IMR-90 (cell line): ENCODE data around the gene GPD1. TPM values are rescaled to one million over a fixed set of nuclear protein-coding genes. Genes with fewer than 3 reads are reported as not detected.

Source experiments
- ATAC-seq: fragments of 200-7000 bp; cut with Tn5 transposase; 2 replicates; pipeline ENCODE4 v1.9.1; 2020; ENCODE audit warnings: low read depth, mild to moderate bottlenecking, moderate library complexity
- BruUV-seq: library from RNA; stranded (reverse); fragments of 400-500 nt; replicated peaks from 2 replicates; lab custom pipeline; 2021; lab: Mats Ljungman, UMichigan
- CTCF ChIA-PET: fragments of 300-600 bp; formaldehyde crosslinking; extraction: SDS; loops from one replicate; lab custom pipeline; 2021; ENCODE audit warnings: antibody characterized with exemption; lab: Yijun Ruan, JAX
- POLR2A ChIA-PET: fragments of 300-600 bp; sonication (Branson Sonifier 250); formaldehyde crosslinking; loops from one replicate; lab custom pipeline; 2022; ENCODE audit warnings: antibody characterized with exemption; ENCODE audit not compliant: unreplicated experiment; lab: Charles Lee
- DNase-seq: peaks from one replicate; pipeline ENCODE4 v3.0.0; 2013
- H2AFZ ChIP-seq: replicated peaks from 2 replicates; pipeline ENCODE3; 2013; ENCODE audit warnings: low read length, mild to moderate bottlenecking; ENCODE audit not compliant: poor library complexity
- H2AK5ac ChIP-seq: 2 replicates; pipeline ENCODE4 v1.6.1; 2013; ENCODE audit warnings: low read depth, low read length, inconsistent platforms
- H2AK9ac ChIP-seq: replicated peaks from 2 replicates; pipeline ENCODE3; 2013; ENCODE audit warnings: mild to moderate bottlenecking, low read depth, low read length, moderate library complexity; ENCODE audit not compliant: poor library complexity
- H2BK120ac ChIP-seq: 2 replicates; pipeline ENCODE4 v1.6.1; 2013; ENCODE audit warnings: low read depth, low read length, inconsistent platforms
- H2BK15ac ChIP-seq: 3 replicates; pipeline ENCODE4 v1.6.1; 2013; ENCODE audit warnings: low read depth, low read length, inconsistent platforms
- H2BK20ac ChIP-seq: 2 replicates; pipeline ENCODE4 v1.6.1; 2013; ENCODE audit warnings: low read depth, mild to moderate bottlenecking, inconsistent platforms, low read length, moderate library complexity
- H2BK5ac ChIP-seq: 2 replicates; pipeline ENCODE4 v1.6.1; 2013; ENCODE audit warnings: mild to moderate bottlenecking, low read depth, low read length, inconsistent platforms; ENCODE audit not compliant: poor library complexity, severe bottlenecking
- H3K14ac ChIP-seq: replicated peaks from 2 replicates; pipeline ENCODE4 v1.6.1; 2013; ENCODE audit warnings: low read depth, low read length, inconsistent platforms
- H3K18ac ChIP-seq: 2 replicates; pipeline ENCODE4 v1.6.1; 2013; ENCODE audit warnings: low read depth, low read length, control low read depth
- H3K23ac ChIP-seq: 2 replicates; pipeline ENCODE4 v1.6.1; 2013; ENCODE audit warnings: low read depth, low read length, inconsistent platforms
- H3K27ac ChIP-seq: 2 replicates; pipeline ENCODE4 v1.5.1; 2013; ENCODE audit warnings: mild to moderate bottlenecking, control low read depth, low read length; ENCODE audit not compliant: insufficient read depth
- H3K27me3 ChIP-seq: 2 replicates; pipeline ENCODE4 v1.6.1; 2013; ENCODE audit warnings: low read length; ENCODE audit not compliant: control insufficient read depth, insufficient read depth
- H3K36me3 ChIP-seq: 2 replicates; pipeline ENCODE4 v1.6.1; 2013; ENCODE audit warnings: low read length, mixed read lengths; ENCODE audit not compliant: control insufficient read depth, insufficient read depth
- H3K4ac ChIP-seq: 2 replicates; pipeline ENCODE4 v1.6.1; 2013; ENCODE audit warnings: low read depth, low read length, inconsistent platforms
- H3K4me1 ChIP-seq: 2 replicates; pipeline ENCODE4 v1.6.1; 2013; ENCODE audit warnings: low read length, mixed read lengths; ENCODE audit not compliant: control insufficient read depth, insufficient read depth
- H3K4me2 ChIP-seq: 2 replicates; pipeline ENCODE4 v1.6.1; 2013; ENCODE audit warnings: low read depth, mild to moderate bottlenecking, control low read depth, low read length, moderate library complexity
- H3K4me3 ChIP-seq: 2 replicates; pipeline ENCODE4 v1.5.1; 2013; ENCODE audit warnings: low read depth, mild to moderate bottlenecking, control low read depth, low read length, moderate library complexity; ENCODE audit not compliant: insufficient read depth
- H3K56ac ChIP-seq: 2 replicates; pipeline ENCODE4 v1.6.1; 2013; ENCODE audit warnings: low read length, inconsistent platforms; ENCODE audit not compliant: insufficient read depth; ENCODE audit errors: extremely low read depth
- H3K79me1 ChIP-seq, 2 experiments: 2 replicates each; pipeline ENCODE4 v1.6.1; 2013; ENCODE audit warnings: low read length in 2 of 2, inconsistent platforms in 1 of 2, low read depth in 1 of 2
- H3K9ac ChIP-seq: 2 replicates; pipeline ENCODE4 v1.6.1; 2013; ENCODE audit warnings: low read depth, low read length, control low read depth
- H3K9me1 ChIP-seq: 2 replicates; pipeline ENCODE4 v1.6.1; 2013; ENCODE audit warnings: low read length, inconsistent platforms; ENCODE audit not compliant: insufficient read depth
- H3K9me3 ChIP-seq: 2 replicates; pipeline ENCODE4 v1.6.1; 2013; ENCODE audit warnings: low read length; ENCODE audit not compliant: control insufficient read depth, insufficient read depth
- H4K20me1 ChIP-seq: 2 replicates; pipeline ENCODE4 v1.6.1; 2013; ENCODE audit warnings: low read length, inconsistent platforms; ENCODE audit not compliant: insufficient read depth
- H4K5ac ChIP-seq: 2 replicates; pipeline ENCODE4 v1.6.1; 2013; ENCODE audit warnings: mild to moderate bottlenecking, low read depth, low read length, control low read depth
- H4K8ac ChIP-seq, 2 experiments: 2 replicates each; pipeline ENCODE4 v1.6.1; 2013; ENCODE audit warnings: low read depth in 2 of 2, low read length in 2 of 2, control low read depth in 1 of 2, inconsistent platforms in 1 of 2
- H4K91ac ChIP-seq: 2 replicates; pipeline ENCODE4 v1.6.1; 2013; ENCODE audit warnings: low read depth, low read length, inconsistent platforms; ENCODE audit not compliant: insufficient read depth
- BHLHE40 ChIP-seq: fragments of 150-350 bp; IDR thresholded peaks from 2 replicates; pipeline ENCODE4 v1.6.1; 2016; ENCODE audit warnings: mild to moderate bottlenecking, low read depth, low read length
- CEBPB ChIP-seq: IDR thresholded peaks from 2 replicates; pipeline ENCODE4 v1.6.1; 2012; ENCODE audit warnings: low read depth, low read length, improper control_type of control experiment
- CHD1 ChIP-seq: IDR thresholded peaks from 2 replicates; pipeline ENCODE4 v1.6.1; 2012; ENCODE audit warnings: low read depth, low read length, improper control_type of control experiment
- ELK1 ChIP-seq: fragments of 150-350 bp; IDR thresholded peaks from 2 replicates; pipeline ENCODE4 v1.6.1; 2016; ENCODE audit warnings: low read depth, mild to moderate bottlenecking, low read length, moderate library complexity, borderline replicate concordance
- FOS ChIP-seq: fragments of 150-350 bp; IDR thresholded peaks from 2 replicates; pipeline ENCODE4 v1.6.1; 2016; ENCODE audit warnings: low read depth, low read length
- MAFK ChIP-seq: IDR thresholded peaks from 2 replicates; pipeline ENCODE4 v1.6.1; 2012; ENCODE audit warnings: low read depth, low read length, improper control_type of control experiment
- MAZ ChIP-seq: IDR thresholded peaks from 2 replicates; pipeline ENCODE4 v1.6.1; 2012; ENCODE audit warnings: low read depth, mild to moderate bottlenecking, low read length, improper control_type of control experiment, moderate library complexity, borderline replicate concordance
- MXI1 ChIP-seq: IDR thresholded peaks from 2 replicates; pipeline ENCODE4 v1.6.1; 2012; ENCODE audit warnings: low read depth, mild to moderate bottlenecking, low read length, moderate library complexity, borderline replicate concordance
- POLR2A ChIP-seq: IDR thresholded peaks from 2 replicates; pipeline ENCODE4 v1.6.1; 2012; ENCODE audit warnings: mild to moderate bottlenecking, low read depth, low read length
- RAD21 ChIP-seq: IDR thresholded peaks from 2 replicates; pipeline ENCODE4 v1.6.1; 2012; ENCODE audit warnings: low read length, improper control_type of control experiment
- RCOR1 ChIP-seq: IDR thresholded peaks from 2 replicates; pipeline ENCODE4 v1.6.1; 2012; ENCODE audit warnings: mild to moderate bottlenecking, low read length, improper control_type of control experiment; ENCODE audit not compliant: insufficient replicate concordance
- RFX5 ChIP-seq: IDR thresholded peaks from 2 replicates; pipeline ENCODE4 v1.8.0; 2012; ENCODE audit warnings: low read depth, mild to moderate bottlenecking, low read length, moderate library complexity
- SMC3 ChIP-seq: fragments of 150-350 bp; IDR thresholded peaks from 2 replicates; pipeline ENCODE4 v1.6.1; 2016; ENCODE audit warnings: low read depth, mild to moderate bottlenecking, antibody characterized with exemption, low read length, moderate library complexity
- USF2 ChIP-seq: fragments of 150-350 bp; IDR thresholded peaks from 2 replicates; pipeline ENCODE4 v1.6.1; 2017; ENCODE audit warnings: mild to moderate bottlenecking, antibody characterized with exemption, low read length, low read depth
- WGBS, 2 experiments: methylation state at CpG; one replicate each; pipeline versions ENCODE4 v1.1.5 to v1.1.7; 2013; ENCODE audit warnings: missing lambda C conversion rate in 2 of 2; ENCODE audit not compliant: insufficient read length in 1 of 2; ENCODE audit errors: extremely low coverage in 2 of 2; 5-methylcytosine and 5-hydroxymethylcytosine counted together
- dilution Hi-C: fragments of 300-500 bp; cut with HindIII; formaldehyde crosslinking; loops from one replicate; pipeline ENCODE4 v1.14.3; 2018; ENCODE audit warnings: low sequenced_read_pairs; ENCODE audit not compliant: unreplicated experiment
- in situ Hi-C: fragments of 300-500 bp; cut with MboI; formaldehyde crosslinking; loops from 3 replicates; pipeline ENCODE4 v1.14.3; 2019; ENCODE audit warnings: low sequenced_read_pairs, inconsistent platforms, mixed read lengths
- intact Hi-C: fragments of 100-400 bp; cut with micrococcal nuclease; formaldehyde crosslinking; loops from 2 replicates; pipeline ENCODE4 v1.10.0; 2022
- polyA plus RNA-seq, 3 experiments: library from polyadenylated mRNA; depleted of rRNA; stranded (reverse); fragments of >200 nt; gene quantifications; 2 replicates each; pipeline ENCODE4 v1.2.3, GENCODE V29; 2012; ENCODE audit warnings: low replicate concordance in 1 of 3
- total RNA-seq: library from RNA; depleted of rRNA; stranded (reverse); fragments of >200 nt; gene quantifications from 2 replicates; pipeline ENCODE4 v1.2.3, GENCODE V29; 2012

The GPD1 gene
- total and polyA plus RNA-seq, 2 of the 4 experiments (the other 2 are of a cell fraction): 0.05 to 0.18 TPM

GRCh38 chr12:50055831-50056638, 47.8 kb upstream of the GPD1 start:
- H3K27me3 ChIP-seq: peaks cover 40% of the 10 kb centered on the region
- H3K27ac ChIP-seq: no peak overlapping the region
- ATAC-seq: peak; percentile 46
- no peak overlapping the region for H3K4ac ChIP-seq
- 0% methylated on average over 2 of the region's 17 CpGs; no CpG with 5 or more reads in 1 of the 2 experiments for WGBS, 2 experiments
- dilution Hi-C loops (no loop called here), intact Hi-C loops (loop anchor here (1.0 to 2.0 kb wide), 4 partner anchors 82 to 279 kb away; no protein-coding TSS in a partner anchor), in situ Hi-C loops (loop anchor here (5.0 kb wide), 1 partner anchor 84 kb away; the partner anchor contains the start of gene AQP6)
- H3K4me1 ChIP-seq: peaks cover 7% of the 10 kb centered on the region
- CTCF ChIA-PET: interaction anchor here (0.6 to 1.8 kb wide), 18 partner anchors 10 to 780 kb away, joined by 3 to 17 read pairs (median 4); partner anchors contain the start of gene RACGAP1
- H3K9me1 ChIP-seq: no peaks in the 10 kb centered on the region
- no peak overlapping the region for H3K4me3 ChIP-seq
- no peak overlapping the region for H3K14ac ChIP-seq
- no peak overlapping the region for H4K5ac ChIP-seq
- POLR2A ChIA-PET: no interaction called here
- H2BK20ac ChIP-seq: no peak overlapping the region
- H3K4me2 ChIP-seq: peak overlapping the region; percentile 84
- no peak overlapping the region for H2BK15ac ChIP-seq
- peak overlapping the region; percentile 74 for H2AFZ ChIP-seq
- no TSS peak for BruUV-seq
- no peak overlapping the region for H2BK5ac ChIP-seq
- 0 out of 2 replicates have a peak overlapping the region, but pooled peaks have one; percentile 48 for H3K23ac ChIP-seq
- H2AK5ac ChIP-seq: peak overlapping the region; percentile 28; the same call in 1 of the 2 replicates
- DNase-seq: peak; percentile 46
- no peak overlapping the region for H3K9ac ChIP-seq
- H3K79me1 ChIP-seq: no peaks in the 10 kb centered on the region; a peak in 1 of 4 replicates
- no peak overlapping the region for H2BK120ac ChIP-seq
- no peak overlapping the region for H3K56ac ChIP-seq
- H4K20me1 ChIP-seq: peaks cover 7% of the 10 kb centered on the region; the same call in 1 of the 2 replicates
- H3K36me3 ChIP-seq: 0 out of 2 replicates have a peak, but pooled peaks cover 3% of the 10 kb centered on the region
- no peak overlapping the region for H4K91ac ChIP-seq
- no peak overlapping the region for H2AK9ac ChIP-seq
- no peak overlapping the region for H3K18ac ChIP-seq
- no peak overlapping the region for H4K8ac ChIP-seq
- no peaks in the 10 kb centered on the region for H3K9me3 ChIP-seq
- TF ChIP-seq CEBPB (no peak), RAD21 (peak; percentile 88), SMC3 (peak; percentile 88), USF2 (no peak), POLR2A (no peak), RFX5 (no peak), MXI1 (0 out of 2 replicates have a peak, but pooled peaks have one; percentile 28), BHLHE40 (no peak), MAFK (no peak), MAZ (peak; percentile 53; the same call in 1 of the 2 replicates), CHD1 (no peak), ELK1 (no peak), FOS (no peak), RCOR1 (no peak)
